HG03439 (cell line): Measurements from ENCODE around the gene NUP93.

Experiments used
- ATAC-seq: cut with Tn5 transposase; IDR thresholded peaks from one replicate; pipeline ENCODE4 v1.9.1; 2021; ENCODE audit warnings: mild to moderate bottlenecking, moderate library complexity; ENCODE audit not compliant: unreplicated experiment

Gene NUP93

DNA sequence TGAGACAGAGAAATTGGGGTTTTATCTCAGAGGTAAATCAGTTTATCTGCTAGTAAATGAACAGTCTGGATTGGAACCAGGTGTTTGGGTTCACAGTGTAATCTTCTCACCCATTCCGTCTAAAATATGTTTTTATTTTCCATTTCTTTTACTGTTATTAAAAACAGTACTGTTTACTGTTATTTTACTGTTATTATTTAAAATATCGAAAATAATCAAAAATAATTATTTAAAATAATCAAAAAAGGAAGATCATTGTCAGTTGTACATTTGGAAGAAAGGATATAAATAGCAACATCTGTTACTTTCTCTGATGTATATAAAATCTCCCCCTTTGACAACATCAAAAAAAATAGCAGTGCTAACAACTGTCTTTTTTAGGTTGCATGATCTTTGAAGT, 11.5 kb downstream of the NUP93 start:
- no peak for ATAC-seq

DNA sequence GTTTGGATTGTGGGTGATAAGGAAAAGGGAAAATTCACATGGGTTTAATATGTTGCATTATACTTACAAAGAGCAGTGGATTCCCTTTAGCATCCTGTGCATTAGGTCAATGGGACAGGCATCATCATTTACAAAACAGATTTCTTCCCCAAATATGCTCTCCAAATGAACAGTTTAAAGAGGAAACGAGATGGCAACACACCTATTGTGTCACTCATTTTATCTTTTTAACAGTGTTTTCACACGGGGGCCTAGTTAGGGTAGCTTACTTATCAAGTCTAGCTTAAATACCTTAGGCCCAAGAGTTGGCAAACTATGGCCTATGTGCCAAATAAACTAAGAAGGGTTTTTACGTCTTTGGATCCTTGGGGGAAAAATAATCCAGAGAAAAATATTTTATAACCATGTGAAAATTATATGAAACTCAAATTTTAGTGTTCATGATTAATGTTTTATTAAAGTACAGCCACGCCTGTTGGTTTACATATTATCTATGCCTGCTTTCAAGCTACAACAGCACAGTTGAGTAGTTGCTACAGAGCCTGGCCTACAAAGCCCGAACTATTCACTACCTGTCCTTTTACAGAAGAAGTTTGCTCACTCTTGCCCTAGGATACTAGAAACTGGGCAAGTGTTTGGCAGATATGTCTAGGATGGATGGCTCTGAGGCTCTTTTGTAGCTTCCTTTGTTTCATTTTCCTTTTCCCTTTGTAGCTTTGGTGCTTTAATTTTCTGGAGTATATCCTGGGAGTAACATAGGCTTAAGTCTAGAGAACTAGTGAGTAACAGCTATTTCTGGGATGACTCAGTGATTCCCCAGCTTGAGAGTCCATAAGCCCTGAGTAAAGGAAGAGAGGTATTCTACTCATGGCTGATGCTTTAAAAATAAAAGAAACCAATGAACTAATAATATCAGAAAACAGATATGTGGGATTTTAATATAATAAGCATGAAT, 12.4 kb downstream of the NUP93 start:
- ATAC-seq: no peak

DNA sequence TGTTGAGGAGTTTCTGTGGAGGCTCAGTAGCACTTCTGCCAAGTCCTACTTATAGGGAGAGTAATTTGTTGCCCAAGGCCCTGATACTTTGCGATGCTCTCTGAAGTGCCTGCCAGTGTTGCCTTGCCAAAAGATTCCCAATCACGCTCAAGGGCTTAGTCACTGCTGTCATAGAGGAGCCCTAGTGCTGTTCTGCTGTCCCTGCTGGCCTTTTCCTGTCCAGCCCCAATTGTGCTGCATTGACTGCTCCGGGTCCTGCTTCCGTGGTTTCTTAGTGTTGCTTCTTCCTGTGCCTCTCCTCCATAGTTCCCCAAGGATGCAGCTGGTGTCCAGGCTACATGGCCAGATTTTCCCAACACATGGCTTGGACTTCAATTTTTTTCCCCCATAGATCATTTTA, 13.9 kb downstream of the NUP93 start:
- ATAC-seq: no peak

DNA sequence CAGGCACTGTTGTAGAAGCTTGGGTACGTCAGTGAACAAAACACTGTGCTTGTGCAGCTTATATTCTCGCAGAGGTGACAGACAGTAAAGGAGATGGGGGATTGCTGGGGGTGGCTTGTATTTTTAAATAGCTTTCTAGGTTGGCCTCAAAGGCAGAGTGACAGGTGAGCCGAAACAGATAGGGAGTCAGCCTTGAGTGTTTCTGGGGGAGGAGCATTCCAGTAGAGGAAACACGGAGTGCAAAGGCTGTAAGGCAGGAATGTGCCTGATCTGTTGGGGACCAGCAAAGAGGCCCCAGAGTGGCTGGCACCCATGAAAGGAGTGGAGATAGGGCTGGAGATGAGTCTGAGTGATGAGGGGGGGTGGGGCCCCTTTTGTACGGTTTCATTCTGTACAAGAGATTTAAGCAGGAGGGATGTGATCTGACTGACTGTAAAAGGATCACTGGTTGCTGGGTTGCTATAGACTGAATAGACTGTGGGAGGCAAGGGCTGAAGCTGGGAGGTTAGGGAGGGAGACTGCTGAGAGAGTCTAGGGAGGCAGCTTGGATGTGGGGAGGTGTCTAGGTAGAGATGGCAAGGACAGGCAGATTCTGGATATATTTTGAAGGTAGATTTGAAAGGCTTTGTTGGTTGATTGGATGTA, 15.2 kb downstream of the NUP93 start:
- no peak for ATAC-seq

DNA sequence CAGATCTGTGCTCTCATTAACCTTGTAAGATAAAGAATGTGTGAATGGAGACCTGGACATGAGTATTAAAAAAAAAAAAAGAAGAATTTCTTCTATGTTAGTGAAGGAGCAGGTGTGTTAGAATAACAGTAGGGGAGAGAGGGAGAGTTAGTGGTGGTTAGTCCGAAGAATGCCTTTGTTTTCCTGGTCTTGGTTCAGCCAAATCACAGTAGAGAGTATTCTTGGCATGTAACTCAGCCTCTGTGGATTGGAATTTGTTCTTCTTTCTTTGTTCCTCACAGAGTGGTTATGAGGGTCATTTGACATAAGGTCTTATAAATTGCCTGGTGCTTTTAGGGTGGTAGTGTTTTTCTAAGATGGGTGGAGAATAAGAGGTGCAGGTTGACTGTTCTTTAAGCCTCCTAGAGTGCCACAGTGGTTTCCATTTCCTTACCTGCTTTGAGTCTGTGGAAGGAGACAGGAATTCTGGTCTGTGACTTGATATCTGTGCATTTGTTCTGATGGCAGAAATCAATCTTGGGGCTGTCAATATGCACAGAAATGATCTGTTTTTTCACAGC, 17.6 kb downstream of the NUP93 start:
- ATAC-seq: no peak

DNA sequence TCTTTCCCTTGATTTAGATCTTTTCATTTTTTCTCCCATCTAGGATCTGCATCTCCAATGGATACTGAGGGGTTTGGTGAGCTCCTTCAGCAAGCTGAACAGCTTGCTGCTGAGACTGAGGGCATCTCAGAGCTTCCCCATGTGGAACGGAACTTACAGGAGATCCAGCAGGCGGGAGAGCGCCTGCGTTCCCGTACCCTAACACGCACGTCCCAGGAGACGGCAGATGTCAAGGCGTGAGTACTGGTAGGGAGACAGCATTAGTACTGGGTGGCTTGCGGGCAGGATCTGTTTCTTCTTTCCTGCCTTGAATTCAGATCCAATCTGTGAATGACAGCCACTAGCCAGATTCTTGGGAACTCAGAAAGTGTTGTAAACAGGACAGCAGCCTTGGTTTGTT, 18.3 kb downstream of the NUP93 start:
- ATAC-seq: no peak

DNA sequence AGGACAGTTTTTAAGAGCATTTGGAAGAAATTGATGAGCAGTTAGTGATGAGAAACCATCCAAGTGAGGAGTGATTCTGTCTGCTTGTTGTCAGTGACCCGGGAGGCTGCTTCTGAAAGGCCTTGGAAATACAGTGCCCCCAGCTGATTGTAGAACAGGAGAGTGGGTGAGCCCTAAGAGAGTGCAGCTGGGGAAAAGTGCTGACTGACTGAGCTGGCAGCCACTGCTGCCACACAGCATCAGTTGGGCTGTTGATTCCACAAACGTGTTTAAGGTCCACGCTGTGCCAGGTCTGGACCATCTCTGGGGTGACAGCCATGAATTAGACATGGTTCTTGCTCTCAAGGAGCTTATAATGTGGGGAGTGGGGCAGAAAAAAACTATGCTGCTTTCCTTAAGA, 18.9 kb downstream of the NUP93 start:
- no peak for ATAC-seq

DNA sequence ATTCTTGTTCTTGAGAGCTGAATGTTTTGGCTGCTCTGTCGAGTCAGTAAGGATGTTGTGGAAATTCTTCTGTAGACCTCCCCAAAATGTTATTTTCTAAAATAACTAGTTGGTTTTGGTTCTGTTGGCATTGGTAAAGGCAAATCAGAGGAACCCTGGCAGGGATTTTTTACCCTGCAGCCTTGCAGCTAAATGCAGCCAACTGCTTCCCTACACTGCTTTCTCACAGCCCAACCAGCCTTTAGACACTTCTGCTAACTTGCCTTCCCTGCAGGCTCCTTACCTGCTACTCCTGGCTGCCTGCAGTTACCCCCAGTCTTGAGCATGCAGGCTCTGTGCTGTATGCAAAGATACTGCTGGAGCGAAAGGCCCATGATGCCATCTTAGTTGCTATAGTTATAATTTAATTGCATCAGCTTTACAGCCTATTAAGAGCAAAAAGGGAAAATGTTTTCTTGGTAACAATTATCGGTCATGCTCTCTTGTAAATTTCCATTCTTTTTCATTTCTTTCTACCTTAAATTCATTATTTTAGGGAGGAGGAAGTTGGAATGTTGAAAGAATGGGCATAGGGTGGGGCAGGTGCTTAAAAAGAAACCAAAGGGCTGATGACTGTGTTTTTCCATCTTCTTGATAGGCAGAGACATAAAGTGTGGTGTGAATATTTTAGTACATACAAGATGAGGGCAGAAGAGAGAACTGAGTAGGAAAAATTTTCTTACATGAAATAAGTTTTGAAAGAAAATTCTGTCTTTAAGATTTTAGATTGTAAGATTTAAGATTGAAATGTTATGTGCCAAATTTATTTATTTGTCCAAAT, 20.0 kb downstream of the NUP93 start:
- ATAC-seq: no peak

DNA sequence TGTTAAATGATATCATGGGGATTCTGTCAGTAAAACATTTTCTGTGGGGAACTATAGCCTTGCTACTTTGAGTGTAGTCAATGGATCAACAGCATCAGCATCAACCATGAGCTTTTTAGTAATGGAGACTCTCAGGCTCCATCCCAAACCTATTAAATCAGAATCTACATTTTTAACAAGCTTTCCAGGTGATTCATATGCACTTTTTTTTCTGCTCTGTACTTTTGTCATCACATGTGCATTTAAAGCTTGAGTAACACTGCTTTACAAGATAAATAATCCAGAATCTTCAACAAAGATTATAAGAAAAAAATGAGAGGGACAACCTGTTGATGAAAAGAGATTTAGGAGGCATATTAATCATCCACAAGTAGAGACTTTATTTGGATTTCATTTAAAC, 23.5 kb downstream of the NUP93 start:
- no peak for ATAC-seq

DNA sequence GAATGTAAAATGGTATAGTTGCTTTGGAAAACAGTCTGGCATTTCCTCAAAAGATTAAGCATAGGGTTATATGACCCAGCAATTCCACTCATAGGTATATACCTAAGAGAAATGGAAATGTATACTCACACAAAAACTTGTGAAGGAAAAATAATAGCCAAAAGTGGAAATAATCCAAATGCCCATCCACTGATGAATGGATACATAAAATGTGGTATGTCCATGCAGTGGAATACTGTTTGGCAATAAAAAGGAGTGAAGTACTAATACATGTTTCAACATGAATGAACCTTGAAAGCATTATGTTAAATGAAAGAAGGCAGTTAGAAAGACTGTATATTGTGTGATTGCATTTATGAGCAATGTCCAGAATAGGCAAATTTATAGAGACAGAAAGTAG, 25.1 kb downstream of the NUP93 start:
- ATAC-seq: no peak

DNA sequence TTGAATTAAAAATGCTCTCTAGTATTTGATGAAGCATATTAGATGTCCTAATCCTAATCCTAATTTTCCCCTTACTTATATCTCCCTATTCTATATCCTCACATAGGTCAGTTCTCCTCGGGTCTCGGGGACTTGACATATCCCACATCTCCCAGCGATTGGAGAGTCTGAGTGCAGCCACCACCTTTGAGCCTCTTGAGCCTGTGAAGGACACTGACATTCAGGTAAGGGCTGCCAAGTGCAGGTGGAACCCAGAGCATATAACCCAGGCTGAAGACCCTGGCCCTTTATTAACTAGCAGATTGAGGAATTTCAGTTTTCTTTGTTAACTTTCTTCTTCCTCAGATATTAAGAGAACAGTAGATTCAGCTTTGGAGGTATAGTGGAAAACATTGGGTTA, 28.5 kb downstream of the NUP93 start:
- no peak for ATAC-seq

DNA sequence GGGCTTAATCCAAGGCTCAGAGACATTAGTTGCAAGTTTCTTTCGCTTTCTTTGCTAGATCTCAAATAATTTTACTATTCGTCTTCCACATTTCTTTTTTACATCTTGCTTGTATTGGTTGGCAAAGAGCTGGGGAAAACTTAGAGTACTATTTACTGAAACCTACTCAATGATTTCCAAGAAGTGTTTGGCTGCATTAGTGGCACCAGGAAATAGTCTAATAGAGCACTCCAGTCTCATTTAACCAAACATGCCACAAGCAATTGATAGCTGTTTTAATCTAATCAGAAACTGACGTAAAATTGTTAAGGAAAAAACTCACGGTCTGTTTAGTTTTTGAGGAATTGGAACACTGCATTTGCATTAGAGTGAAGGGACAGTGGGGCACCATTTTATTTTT, 29.0 kb downstream of the NUP93 start:
- ATAC-seq: no peak

DNA sequence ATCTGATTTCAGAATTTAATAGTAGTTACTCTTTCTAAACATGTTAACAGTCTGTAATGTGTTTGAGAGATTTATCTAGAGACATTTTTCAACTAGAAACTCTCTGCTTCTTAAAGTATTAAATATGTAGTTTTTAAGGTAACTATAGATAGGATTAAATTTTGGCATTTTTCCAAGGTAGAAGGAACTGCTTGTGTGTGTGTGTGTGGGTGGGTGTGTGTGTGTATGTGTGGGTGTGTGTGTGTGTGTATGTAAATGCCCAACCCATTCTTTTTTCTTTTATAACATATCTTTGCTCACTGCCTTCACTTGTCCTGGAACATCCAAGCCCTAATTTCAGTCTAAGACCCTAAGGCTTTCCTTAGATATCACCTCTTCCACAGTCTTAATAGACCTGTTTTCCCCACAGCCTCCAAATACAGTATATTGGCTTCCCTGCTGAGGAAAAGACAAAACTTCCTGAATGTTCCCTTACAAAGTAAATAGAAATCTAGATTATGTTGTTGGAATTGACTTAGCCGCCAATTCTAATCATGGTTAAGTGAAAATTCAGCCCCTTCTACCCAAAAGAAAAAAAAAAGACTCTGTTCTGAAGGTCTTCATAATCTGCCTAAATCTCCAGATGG, 33.5 kb downstream of the NUP93 start:
- no peak for ATAC-seq

DNA sequence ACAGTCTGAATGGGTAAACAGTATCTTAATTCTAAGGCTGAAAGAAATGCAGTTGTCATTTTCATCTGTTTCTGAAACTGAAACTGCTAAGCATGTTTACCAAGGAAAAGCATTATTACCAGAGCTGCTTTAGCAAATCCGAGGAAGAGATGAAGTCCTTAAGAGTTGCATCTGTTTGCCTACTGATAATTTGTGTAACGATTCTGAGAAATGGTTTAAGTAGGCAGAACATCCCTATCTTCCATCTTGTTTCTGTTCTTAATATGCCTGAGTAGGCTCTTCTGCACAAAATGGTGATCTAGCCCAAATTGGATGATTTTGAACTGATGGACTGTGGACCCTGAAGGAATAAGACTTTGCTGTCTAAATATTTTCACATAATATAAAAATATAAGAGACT, 34.9 kb downstream of the NUP93 start:
- ATAC-seq: no peak

DNA sequence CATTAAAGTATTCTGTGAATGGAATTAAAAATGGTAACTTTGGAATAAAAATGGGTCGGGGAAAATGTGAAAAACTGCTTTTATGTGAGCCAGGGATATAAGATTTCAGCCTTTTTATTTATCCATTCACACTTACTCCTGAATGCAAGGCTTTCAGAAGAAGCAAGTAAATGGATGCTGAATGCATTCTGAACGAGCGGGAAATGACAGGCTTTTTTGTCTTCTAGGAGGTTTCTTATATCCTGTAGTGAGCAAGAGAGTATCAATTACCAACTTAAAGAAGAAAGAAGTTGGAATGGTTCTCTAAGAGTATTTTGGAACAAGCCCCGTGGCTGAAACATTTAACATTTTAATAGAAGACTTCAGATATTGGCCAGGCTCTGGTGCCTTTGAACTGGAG, 36.0 kb downstream of the NUP93 start:
- no peak for ATAC-seq

DNA sequence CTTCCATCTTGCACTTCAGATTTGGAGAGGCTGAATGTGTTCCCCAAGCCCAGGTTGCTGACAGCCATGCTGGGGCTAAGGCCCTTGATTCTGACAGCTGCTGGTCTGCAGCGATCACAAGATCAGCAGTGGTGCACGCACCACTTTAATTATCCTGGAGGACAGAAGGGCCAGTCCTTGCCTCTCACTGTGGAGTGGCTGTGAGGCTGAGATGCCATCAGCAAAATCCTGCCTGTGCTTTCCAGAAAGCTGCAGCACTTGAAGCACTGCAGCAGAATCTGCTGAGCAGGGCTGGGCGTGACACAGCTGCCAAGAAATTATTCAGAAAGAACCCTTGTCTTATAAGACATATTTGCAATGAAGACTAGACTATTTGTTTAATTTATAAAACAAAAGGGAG, 37.1 kb downstream of the NUP93 start:
- no peak for ATAC-seq

DNA sequence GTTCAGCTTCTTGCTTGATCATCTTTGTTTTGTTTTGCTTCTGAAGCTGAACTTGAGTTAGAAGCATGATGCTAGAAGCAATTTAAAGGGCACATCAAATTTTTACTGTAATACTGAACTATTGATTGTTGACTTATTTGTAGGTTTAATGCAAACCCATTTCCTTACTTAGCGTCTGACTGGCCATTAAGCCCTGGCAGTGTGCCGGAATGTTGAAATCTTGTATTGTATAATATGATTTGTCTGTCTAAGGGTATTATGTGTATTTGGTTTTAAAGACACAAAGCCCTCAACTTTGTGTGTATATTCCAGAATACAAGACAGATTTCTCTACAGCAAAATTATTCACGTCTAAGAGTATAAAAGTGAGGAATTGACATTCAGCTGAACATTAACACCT, 39.7 kb downstream of the NUP93 start:
- ATAC-seq: no peak

DNA sequence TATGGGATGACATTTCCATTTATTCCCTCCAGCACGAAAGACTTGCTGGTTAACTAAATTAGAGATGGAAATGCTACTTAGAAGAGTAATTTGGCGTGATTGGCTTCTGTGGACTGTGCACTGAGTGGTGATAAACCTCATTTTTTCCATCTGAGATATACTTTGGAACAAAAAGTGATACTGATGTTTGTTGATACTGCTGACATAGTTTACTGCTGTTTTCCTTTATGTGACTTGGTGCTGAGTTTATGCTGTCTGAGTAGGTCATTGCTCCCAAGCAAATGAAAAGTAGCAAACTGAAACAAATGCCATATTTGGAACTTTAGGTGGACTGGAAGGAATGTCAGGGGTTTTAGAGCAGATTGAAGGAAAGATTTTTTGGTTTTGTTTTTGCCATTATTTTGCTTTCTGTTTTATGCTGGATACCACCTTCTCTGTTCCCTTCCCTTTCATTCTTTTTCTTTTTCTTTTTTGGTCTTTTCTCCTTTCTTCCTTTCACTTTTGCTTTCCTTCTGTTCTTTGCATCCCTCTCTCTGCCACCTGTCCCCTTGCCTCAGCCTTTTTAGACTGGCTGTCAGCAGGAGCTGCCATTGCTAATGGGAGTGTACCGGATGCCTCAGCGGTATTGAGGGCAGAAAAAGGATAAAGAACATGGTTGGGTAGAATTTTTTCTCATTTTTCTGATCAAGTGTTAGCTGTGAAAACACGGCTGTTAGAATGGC, 41.8 kb downstream of the NUP93 start:
- no peak for ATAC-seq

DNA sequence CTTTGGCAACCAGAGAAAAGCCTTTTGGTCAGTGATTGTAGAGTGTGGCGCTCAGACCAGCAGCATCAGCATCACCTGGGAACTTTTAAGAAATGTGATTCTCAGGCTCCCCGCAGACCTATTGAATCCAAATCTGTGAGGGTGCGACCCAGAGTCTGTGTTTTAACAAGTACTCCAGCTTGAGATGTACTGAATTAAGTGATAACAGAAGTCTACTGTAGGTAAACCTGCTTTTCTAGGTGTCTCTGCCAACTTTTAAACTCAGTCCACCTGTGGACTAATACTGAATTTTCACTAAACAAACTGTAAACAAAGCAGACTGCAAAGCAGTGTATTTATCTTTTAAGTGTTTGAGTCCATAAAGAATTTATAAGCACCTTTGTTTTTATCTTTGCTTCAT, 43.6 kb downstream of the NUP93 start:
- ATAC-seq: no peak

DNA sequence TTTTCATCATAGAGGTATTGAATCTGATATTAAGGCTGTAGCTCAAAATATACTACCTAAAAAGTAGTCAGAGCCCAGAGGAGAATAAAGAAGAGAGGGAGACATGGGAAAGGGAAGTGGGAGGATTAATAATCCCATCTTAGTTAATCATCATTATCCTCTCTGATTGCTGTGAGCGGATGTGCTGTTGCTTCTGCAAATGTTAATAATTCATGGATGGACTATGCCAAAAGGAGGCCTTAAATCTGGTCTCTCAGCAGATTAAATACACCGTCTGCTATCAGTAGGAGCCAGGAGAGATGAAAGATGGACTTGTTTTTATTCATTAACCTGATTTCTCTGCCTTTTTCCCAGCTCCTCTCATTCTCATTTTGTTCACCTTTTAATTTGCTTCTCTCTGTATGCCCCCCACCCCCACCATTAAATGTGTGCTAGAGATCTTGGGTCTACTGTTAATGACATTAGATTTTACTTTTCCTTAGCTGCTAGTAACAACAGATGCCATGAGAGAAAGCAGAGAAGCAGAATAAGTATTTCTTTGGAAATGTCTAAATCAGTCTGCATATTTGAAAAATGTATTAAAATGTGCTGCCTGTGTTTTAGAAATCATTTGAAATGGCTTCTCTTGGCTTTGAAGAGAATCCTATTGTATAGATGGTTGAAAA, 44.2 kb downstream of the NUP93 start:
- no peak for ATAC-seq
